Sciatic nerve (tissue), 2 donors: ENCODE measurements around the gene MXD3. TPM values are rescaled to one million over a fixed set of nuclear protein-coding genes. Genes with fewer than 3 reads are reported as not detected.
A peak's percentile ranks its signal among the peaks of the same experiment; 100 is the strongest.

Experiments used
- ATAC-seq: fragments of 200-7000 bp; cut with Tn5 transposase; one replicate; pipeline ENCODE4 v1.9.1; 2020; ENCODE audit warnings: mild to moderate bottlenecking, moderate library complexity
- DNase-seq: peaks from one replicate; pipeline ENCODE4 v3.0.0-alpha.2; 2020; ENCODE audit warnings: low spot score
- intact Hi-C: fragments of 100-400 bp; cut with DNase I; formaldehyde crosslinking; loops from one replicate; pipeline ENCODE4 v1.14.2; 2022
- total RNA-seq: library from RNA; stranded (reverse); fragmentation: NEBNext Ultra II Directional; extraction: Animal tissue kit (Norgen Biotek cat#: 25700); gene quantifications from one replicate; pipeline ENCODE4 v1.2.1, GENCODE V29; 2021
- donor health status: DM: no; HTN: no; CAD: no.
- donor health status: DM: no; HTN: no; CAD: no.

The MXD3 gene
- total RNA-seq, 1 donor from 2014 or later, result 9.9 TPM

GRCh38 chr5:177328545-177329231 lies 17.0 kb upstream of the MXD3 start:
- no peak for ATAC-seq
- DNase-seq, result no peak
- intact Hi-C loops, result no loop called here

GRCh38 chr5:177327539-177328522 lies 16.1 kb upstream of the MXD3 start:
- ATAC-seq (peak; percentile 77), DNase-seq (no peak)
- intact Hi-C loops, result no loop called here

GRCh38 chr5:177325868-177326381 lies 14.2 kb upstream of the MXD3 start:
- intact Hi-C loops, result no loop called here
- DNase-seq, result no peak

GRCh38 chr5:177320879-177321278 lies 9.2 kb upstream of the MXD3 start:
- intact Hi-C loops, result no loop called here
- DNase-seq, result no peak
- ATAC-seq, result peak; percentile 64

More at GRCh38 chr5:177325868-177326381, 14.2 kb upstream of the MXD3 start:
- ATAC-seq, result no peak

- intact Hi-C loops, result no loop called here
- no peak for ATAC-seq
- DNase-seq, result no peak
These were observed 8.4 kb upstream of the MXD3 start for GRCh38 chr5:177319913-177320588.

- ATAC-seq, result peak; percentile 53
- peak; percentile 79 for DNase-seq
- intact Hi-C loops, result no loop called here
These were observed 6.3 kb upstream of the MXD3 start for GRCh38 chr5:177317959-177318377.

- ATAC-seq (no peak), DNase-seq (no peak)
- intact Hi-C loops, result no loop called here
These were observed 4.3 kb upstream of the MXD3 start for GRCh38 chr5:177316005-177316404.

GRCh38 chr5:177315411-177315810 lies 3.7 kb upstream of the MXD3 start:
- DNase-seq (no peak), ATAC-seq (no peak)
- intact Hi-C loops, result no loop called here

GRCh38 chr5:177314376-177315342 lies 3.0 kb upstream of the MXD3 start:
- peak; percentile 52 for DNase-seq
- ATAC-seq, result no peak
- intact Hi-C loops, result no loop called here

GRCh38 chr5:177313561-177314259 lies 2.0 kb upstream of the MXD3 start:
- DNase-seq (peak; percentile 51), ATAC-seq (no peak)
- intact Hi-C loops, result no loop called here

GRCh38 chr5:177312649-177313181 lies 1.0 kb upstream of the MXD3 start:
- ATAC-seq, result peak; percentile 2
- peak; percentile 52 for DNase-seq
- intact Hi-C loops, result no loop called here

GRCh38 chr5:177311392-177311722 lies 341 bp downstream of the MXD3 start:
- DNase-seq (peak; percentile 65), ATAC-seq (no peak)
- intact Hi-C loops, result no loop called here

- intact Hi-C loops, result no loop called here
- no peak for ATAC-seq
- peak; percentile 48 for DNase-seq
These were observed 824 bp downstream of the MXD3 start for GRCh38 chr5:177310757-177311391.

GRCh38 chr5:177310332-177310731 lies 1.4 kb downstream of the MXD3 start:
- ATAC-seq (no peak), DNase-seq (peak; percentile 63)
- intact Hi-C loops, result no loop called here

GRCh38 chr5:177309351-177310191 lies 2.1 kb downstream of the MXD3 start:
- intact Hi-C loops, result no loop called here
- no peak for DNase-seq
- no peak for ATAC-seq

GRCh38 chr5:177308740-177309139 lies 3.0 kb downstream of the MXD3 start:
- DNase-seq, result no peak
- intact Hi-C loops, result no loop called here
- no peak for ATAC-seq
